ENCODE data around the gene GGA3.

- no peak for TF ChIP-seq POLR2A (IDR thresholded peaks at IDR 0.05; ENCODE audit: low read depth, low read length)
- TF ChIP-seq POLR2AphosphoS5 (IDR thresholded peaks at IDR 0.05; ENCODE audit: low read depth, low read length): no peak
- no peak for TF ChIP-seq TAF1 (IDR thresholded peaks at IDR 0.05; ENCODE audit: borderline replicate concordance, low read depth, low read length)
Observed at GRCh38 chr17:75242461-75243042, 18.9 kb downstream of the GGA3 start.
